Suprapubic skin (tissue), 4 donors: ENCODE data around the gene MUC4. TPM values are rescaled to one million over a fixed set of nuclear protein-coding genes. Genes with fewer than 3 reads are reported as not detected.
"Not testable (repeated sequence)": the region's sequence is repeated elsewhere in the genome, so short reads cannot be mapped to it uniquely, and the experiment has no call there.

Experiments used
- DNase-seq, 2 donors: peaks; one replicate each; pipeline ENCODE4 v3.0.0-alpha.2; 2019; ENCODE audit warnings: low spot score in 2 of 2
- H3K27ac ChIP-seq: fragments of 200-600 bp; sonication (generic); one replicate; pipeline ENCODE4 v1.5.1; 2019
- H3K27me3 ChIP-seq: fragments of 200-600 bp; sonication (generic); one replicate; pipeline ENCODE4 v1.5.1; 2019
- H3K36me3 ChIP-seq: fragments of 200-600 bp; sonication (generic); one replicate; pipeline ENCODE4 v1.5.1; 2019
- H3K4me1 ChIP-seq: fragments of 200-600 bp; sonication (generic); one replicate; pipeline ENCODE4 v1.5.1; 2019
- H3K4me3 ChIP-seq: fragments of 200-600 bp; sonication (generic); one replicate; pipeline ENCODE4 v1.5.1; 2019; ENCODE audit warnings: mild to moderate bottlenecking
- H3K9me3 ChIP-seq: fragments of 200-600 bp; sonication (generic); one replicate; pipeline ENCODE4 v1.5.1; 2019
- CTCF ChIP-seq, 2 donors: fragments of 200-600 bp in 1 of 2; fragments of 450-650 bp in 1 of 2; sonication (generic) in 1 of 2; IDR thresholded peaks; one replicate each; pipeline ENCODE4 v1.5.1; 2016 to 2019; ENCODE audit warnings: antibody characterized with exemption in 2 of 2, mild to moderate bottlenecking in 1 of 2, moderate library complexity in 1 of 2
- EP300 ChIP-seq: sonication (generic); formaldehyde crosslinking; IDR thresholded peaks from one replicate; pipeline ENCODE4 v1.6.1; 2017; ENCODE audit warnings: antibody characterized with exemption
- POLR2A ChIP-seq, 2 donors: fragments of 450-650 bp; IDR thresholded peaks; one replicate each; pipeline ENCODE4 v1.6.1; 2017; ENCODE audit warnings: antibody characterized with exemption in 2 of 2, mild to moderate bottlenecking in 2 of 2, moderate library complexity in 2 of 2
- POLR2AphosphoS5 ChIP-seq, 3 donors: sonication (generic); formaldehyde crosslinking; IDR thresholded peaks; one replicate each; pipeline ENCODE4 v1.6.1; 2017; ENCODE audit warnings: antibody characterized with exemption in 3 of 3
- WGBS: methylation state at CpG from one replicate; pipeline ENCODE4 v1.1.5; 2018; 5-methylcytosine and 5-hydroxymethylcytosine counted together
- total RNA-seq, 4 donors: library from RNA; depleted of rRNA; stranded (reverse); fragments of >200 nt; gene quantifications; one replicate each; pipeline ENCODE4 v1.1.0, GENCODE V29; 2016

The MUC4 gene
- total RNA-seq, 4 donors from 2014 or later: not detected

- Histone ChIP-seq H3K27me3 (peaks cover 42% of the 10 kb centered on the region), H3K4me1 (peaks cover 3% of the 10 kb centered on the region), H3K9me3 (no peaks in the 10 kb centered on the region), H3K4me3 (no peak overlapping the region), H3K27ac (no peak overlapping the region), H3K36me3 (no peaks in the 10 kb centered on the region)
- WGBS: 73% methylated on average over 17 of the region's 17 CpGs
- TF ChIP-seq POLR2AphosphoS5 (IDR thresholded peaks at IDR 0.05): no peak
- no peak for TF ChIP-seq CTCF (IDR thresholded peaks at IDR 0.05)
- TF ChIP-seq EP300: no peak
- TF ChIP-seq POLR2A (IDR thresholded peaks at IDR 0.05): no peak
- DNase-seq: peak in 1 of 2 donors; percentile 45
Measured at GRCh38 chr3:195809291-195809785, 2.4 kb downstream of the MUC4 start.

GRCh38 chr3:195808741-195809290 lies 2.9 kb downstream of the MUC4 start:
- Histone ChIP-seq H3K36me3 (no peaks in the 10 kb centered on the region), H3K9me3 (no peaks in the 10 kb centered on the region), H3K4me1 (peaks cover 7% of the 10 kb centered on the region), H3K4me3 (no peak overlapping the region), H3K27me3 (peaks cover 46% of the 10 kb centered on the region), H3K27ac (no peak overlapping the region)
- no peak for DNase-seq
- TF ChIP-seq CTCF (IDR thresholded peaks at IDR 0.05) (no peak), POLR2AphosphoS5 (IDR thresholded peaks at IDR 0.05) (no peak), EP300 (no peak), POLR2A (IDR thresholded peaks at IDR 0.05) (no peak)
- 85% methylated on average over 8 of the region's 11 CpGs for whole genome bisulfite sequencing

DNA sequence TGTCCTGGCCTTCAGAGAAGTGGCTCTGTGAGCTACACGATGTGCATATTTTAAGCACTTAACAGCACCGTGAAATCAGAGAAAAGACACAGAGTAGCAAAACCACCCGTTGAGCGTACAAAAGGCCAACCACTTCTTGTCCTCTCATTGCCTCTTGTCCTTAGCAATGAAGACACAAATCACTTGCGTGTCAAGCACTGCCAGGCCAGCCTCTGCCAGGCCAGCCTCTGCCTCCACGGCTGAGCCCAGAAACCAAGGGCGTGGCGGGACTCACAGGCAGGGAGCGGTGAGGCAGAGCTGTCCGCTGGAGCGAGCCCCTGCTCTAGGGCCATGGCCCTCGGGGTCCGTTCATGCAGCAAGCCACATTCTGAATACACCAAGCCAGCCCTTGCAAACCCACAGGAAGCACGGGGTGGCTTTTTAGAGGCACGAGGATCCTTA lies 4.0 kb downstream of the MUC4 start:
- Histone ChIP-seq H3K9me3 (no peaks in the 10 kb centered on the region), H3K27me3 (peaks cover 45% of the 10 kb centered on the region), H3K4me1 (peaks cover 10% of the 10 kb centered on the region), H3K4me3 (no peak overlapping the region), H3K27ac (no peak overlapping the region), H3K36me3 (no peaks in the 10 kb centered on the region)
- TF ChIP-seq CTCF (IDR thresholded peaks at IDR 0.05) (no peak), POLR2A (IDR thresholded peaks at IDR 0.05) (no peak), POLR2AphosphoS5 (IDR thresholded peaks at IDR 0.05) (no peak), EP300 (no peak)
- DNase-seq: no peak
- WGBS: 91% methylated on average over 15 of the region's 15 CpGs

- no peak overlapping the region for H3K4me3 ChIP-seq
- H3K4me1 ChIP-seq: peaks cover 11% of the 10 kb centered on the region
- TF ChIP-seq EP300 (no peak), POLR2AphosphoS5 (IDR thresholded peaks at IDR 0.05) (no peak), CTCF (IDR thresholded peaks at IDR 0.05) (no peak), POLR2A (IDR thresholded peaks at IDR 0.05) (no peak)
- H3K27me3 ChIP-seq: peaks cover 42% of the 10 kb centered on the region
- no peaks in the 10 kb centered on the region for H3K36me3 ChIP-seq
- H3K27ac ChIP-seq: no peak overlapping the region
- H3K9me3 ChIP-seq: no peaks in the 10 kb centered on the region
- 87% methylated on average over 8 of the region's 8 CpGs for WGBS
- peak in 1 of 2 donors; percentile 46 for DNase-seq
Measured at GRCh38 chr3:195806916-195807231, 4.9 kb downstream of the MUC4 start.

DNA sequence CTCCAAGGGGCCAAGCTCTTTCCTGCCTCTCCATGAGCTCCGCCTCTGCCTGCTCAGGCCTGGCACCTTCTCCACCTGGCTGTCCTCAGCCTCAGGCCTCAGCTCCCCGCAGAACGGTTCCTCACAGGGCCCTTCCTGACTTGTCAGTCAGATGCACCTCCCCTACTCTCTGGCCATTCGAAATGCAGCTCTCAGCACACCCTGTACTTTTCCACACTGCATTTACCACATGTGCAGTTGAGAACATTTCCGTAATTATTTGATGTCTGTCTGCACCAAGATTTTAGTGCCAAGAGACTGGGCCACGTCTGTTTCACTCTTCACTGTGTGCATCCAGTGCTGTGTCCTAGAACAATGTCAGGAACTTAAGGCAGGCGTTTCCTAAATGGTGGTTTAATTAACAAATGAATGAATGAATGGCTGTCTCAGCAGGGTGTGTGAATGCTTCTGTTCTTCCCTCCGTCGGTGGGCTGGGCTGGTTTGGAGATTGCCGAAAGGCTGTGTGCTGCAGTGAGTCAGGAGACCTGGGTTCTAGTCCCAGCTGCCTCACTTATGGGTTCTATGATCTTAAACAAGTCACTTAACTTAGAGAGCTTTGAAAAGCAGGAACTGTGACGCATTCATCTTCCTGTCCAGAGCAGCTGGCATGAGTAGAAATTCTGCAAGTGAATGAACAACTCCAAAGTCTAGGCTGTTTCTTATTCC lies 5.4 kb downstream of the MUC4 start:
- Histone ChIP-seq H3K27me3 (peaks cover 41% of the 10 kb centered on the region), H3K27ac (no peak overlapping the region), H3K4me1 (peaks cover 11% of the 10 kb centered on the region), H3K4me3 (no peak overlapping the region), H3K36me3 (no peaks in the 10 kb centered on the region), H3K9me3 (no peaks in the 10 kb centered on the region)
- no peak for TF ChIP-seq EP300
- no peak for TF ChIP-seq POLR2A (IDR thresholded peaks at IDR 0.05)
- DNase-seq: peak in 1 of 2 donors; percentile 49
- 46% methylated on average over 11 of the region's 11 CpGs for WGBS

DNA sequence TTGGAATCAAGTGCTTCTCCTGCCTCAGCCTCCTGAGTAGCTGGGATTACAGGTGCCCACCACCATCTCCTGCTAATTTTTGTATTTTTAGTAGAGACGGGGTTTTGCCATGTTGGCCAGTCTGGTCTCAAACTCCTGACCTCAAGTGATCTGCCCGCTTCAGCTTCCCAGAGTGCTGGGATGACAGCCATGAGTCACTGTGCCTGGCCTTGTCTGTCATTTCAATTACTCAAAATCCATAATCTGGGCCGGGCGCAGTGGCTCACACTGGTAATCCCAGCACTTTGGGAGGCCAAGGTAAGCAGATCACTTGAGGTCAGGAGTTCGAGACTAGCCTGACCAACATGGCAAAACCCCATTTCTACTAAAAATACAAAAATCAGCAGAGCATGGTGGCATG lies 6.1 kb downstream of the MUC4 start:
- H3K27ac ChIP-seq, H3K4me3 ChIP-seq, H3K9me3 ChIP-seq, DNase-seq, H3K36me3 ChIP-seq: not testable (repeated sequence)
- H3K27me3 ChIP-seq: peaks cover 33% of the 10 kb centered on the region
- 98% methylated on average over 5 of the region's 5 CpGs for WGBS
- peaks cover 11% of the 10 kb centered on the region for H3K4me1 ChIP-seq
